HG03439 (cell line): ENCODE measurements around the gene CLRN3.

Experiments
- ATAC-seq: cut with Tn5 transposase; IDR thresholded peaks from one replicate; pipeline ENCODE4 v1.9.1; 2021; ENCODE audit warnings: mild to moderate bottlenecking, moderate library complexity; ENCODE audit not compliant: unreplicated experiment

The CLRN3 gene

DNA sequence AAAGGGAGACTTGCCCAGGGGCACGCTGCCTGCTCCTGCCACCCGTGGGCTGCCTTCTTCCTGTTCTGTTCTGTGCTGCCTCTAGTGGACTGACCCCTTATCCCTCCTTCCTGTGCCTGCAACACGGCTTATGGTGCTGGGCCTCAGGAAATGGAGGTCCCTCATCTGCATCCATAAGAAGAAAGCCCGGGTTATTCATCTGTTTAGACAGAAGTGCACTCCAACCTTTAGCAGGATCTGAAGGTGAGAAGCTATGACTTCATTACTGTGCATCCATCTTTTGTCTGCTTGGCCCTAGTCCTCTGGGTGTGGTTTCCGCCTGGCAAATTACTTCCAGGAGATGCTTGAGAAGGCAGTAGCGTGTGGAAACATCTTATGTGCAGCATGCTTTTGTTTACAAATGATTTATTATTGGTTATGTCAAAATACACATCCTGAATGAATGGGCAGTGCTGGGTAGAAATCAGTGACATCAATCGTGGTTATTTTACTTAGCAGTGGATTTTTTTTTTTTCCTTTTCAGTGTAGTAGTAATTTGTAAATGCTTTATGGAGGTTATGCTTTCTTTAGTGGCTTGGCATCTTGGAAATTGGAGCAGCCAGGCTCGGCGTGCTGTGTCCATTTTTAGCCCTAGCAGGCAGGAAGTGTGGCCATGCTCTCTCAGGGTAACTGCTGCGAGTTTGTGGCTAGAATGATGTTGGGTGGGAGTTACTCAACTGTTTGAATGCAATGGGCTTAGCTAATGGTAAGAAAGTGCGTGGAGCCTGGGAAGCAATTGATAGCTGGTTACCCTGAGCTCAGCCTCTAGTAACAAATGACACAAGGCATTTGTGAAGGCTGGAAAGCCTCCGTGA, 26.9 kb upstream of the CLRN3 start:
- ATAC-seq = no peak

DNA sequence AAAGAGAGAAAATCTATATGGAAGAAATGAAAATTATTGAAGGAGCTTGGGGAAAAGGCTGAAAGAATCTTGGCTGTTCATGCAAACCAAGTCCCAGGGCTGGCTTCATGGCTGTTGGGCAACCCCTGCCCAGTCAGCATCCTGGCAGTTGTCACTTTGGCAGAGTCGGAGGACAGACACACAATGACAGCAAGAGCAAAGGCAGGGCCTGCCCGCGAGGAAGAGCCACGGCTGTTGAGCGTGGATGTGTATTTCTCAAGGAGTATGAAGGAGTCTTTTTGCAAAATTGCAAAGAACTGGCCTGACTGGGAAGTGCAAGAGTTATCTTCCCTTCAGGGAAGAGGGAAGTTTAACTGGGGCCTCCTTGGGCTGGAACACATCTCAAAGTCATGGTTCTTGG, 25.8 kb upstream of the CLRN3 start:
- ATAC-seq = no peak

DNA sequence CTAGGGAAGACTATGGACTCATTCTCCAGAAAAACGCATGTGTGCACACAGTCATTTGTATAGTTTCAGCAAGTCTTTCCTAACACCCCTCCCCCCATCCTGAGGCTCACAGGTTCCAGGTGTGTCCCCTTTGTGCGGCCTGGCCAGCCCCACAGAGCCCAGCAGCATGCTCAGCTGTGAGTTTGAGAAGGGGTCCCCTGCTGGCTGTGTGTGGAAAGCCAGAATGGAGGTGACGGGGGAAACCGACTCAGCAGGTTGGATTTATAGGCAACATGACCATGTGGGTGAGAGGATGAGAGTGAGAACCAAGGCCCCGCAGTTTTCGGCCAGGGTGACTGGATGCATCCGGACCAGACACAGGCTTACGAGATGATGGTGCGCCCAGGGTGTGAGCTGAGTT, 24.1 kb upstream of the CLRN3 start:
- ATAC-seq = no peak

DNA sequence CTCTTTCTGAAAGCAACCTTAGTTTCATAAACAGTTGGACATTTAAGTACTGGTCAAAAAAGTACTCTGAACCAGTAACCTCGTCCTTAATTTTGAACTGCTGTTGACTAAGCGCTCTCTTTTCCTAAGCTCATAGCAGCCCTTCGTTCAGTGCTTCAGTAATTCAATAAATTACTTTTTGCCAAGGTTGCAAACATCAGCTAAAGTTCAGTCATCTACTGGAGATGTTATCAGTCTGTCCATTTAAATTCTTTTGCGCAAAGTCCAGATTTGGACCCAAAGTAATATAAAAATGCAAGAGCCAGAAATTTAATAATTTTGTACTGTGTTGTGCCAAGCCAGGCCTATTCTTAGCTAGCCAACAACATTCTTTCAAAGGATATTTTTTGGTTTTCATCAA, 22.6 kb upstream of the CLRN3 start:
- ATAC-seq = no peak

DNA sequence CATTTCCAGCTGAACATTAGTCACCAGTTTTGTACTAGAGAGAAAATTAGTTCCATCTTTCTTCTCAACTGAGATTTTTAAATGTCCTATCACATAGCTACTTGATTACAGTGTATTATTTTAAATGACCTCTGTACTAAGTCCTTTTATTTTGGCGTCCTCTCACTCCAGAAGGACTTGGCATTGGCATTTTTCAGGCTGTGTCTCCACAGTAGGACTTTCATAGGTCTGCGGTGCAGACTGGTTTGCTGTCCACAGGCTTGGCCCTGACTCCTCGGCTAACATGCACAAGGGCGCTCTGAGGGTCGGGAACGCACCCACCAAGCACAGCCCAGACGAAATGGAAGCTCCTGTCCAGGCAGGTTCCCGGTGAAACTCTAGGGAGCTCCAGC, 20.6 kb upstream of the CLRN3 start:
- ATAC-seq = no peak

DNA sequence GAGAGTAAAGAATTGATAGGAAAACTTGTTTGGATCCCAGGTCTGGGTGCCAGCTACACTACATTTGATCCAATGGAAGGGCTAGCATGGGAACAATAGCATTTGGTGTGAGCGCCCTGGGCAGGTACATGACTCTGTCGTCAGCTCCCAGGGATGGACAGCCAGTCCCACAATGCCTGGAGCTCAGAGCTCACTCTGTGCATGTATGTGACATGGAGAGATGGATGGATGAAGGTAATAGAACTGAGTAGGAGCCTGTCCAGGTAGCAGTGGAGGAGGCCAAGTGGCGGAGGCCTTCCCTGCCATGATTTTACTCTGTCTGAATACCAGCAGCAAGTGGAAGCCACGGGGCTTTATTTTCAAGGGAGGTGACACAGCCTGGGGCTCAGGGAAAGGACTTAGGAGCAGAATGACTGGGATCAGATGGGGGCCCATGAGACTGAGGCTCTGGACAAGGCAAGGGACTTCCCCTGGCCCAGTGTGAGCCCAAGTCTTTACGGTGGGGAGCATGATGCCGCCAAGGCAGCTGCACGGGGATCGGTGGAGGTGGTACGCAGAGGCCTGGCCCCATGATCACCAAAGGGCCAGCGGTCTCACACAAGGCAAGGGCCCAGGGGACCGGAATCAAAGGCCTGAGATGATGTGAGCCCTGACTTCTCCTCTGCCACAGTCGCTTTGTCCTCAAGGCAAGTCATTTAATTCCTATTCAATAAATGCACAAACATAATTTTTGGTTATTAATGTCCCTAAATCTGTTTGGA, 20.0 kb upstream of the CLRN3 start:
- ATAC-seq = no peak

DNA sequence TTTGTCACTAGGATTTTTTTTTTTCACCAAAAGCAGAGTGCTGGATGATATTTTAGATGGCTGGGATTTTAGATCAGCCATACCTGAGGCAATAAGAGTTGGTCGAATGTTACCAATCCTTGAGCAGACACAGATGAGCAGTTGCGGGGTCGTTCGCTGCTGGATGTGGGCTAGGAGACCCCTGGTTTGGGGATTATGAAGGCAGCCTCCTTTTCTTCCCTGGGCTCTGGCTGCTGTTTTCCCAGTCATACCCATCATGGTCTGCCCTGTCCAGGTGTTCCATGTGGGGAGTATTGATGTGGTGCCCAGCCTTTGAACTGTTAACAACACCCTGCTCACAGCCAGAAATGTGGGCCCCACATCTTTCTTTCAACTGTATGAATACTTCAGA, 19.1 kb upstream of the CLRN3 start:
- ATAC-seq = no peak

DNA sequence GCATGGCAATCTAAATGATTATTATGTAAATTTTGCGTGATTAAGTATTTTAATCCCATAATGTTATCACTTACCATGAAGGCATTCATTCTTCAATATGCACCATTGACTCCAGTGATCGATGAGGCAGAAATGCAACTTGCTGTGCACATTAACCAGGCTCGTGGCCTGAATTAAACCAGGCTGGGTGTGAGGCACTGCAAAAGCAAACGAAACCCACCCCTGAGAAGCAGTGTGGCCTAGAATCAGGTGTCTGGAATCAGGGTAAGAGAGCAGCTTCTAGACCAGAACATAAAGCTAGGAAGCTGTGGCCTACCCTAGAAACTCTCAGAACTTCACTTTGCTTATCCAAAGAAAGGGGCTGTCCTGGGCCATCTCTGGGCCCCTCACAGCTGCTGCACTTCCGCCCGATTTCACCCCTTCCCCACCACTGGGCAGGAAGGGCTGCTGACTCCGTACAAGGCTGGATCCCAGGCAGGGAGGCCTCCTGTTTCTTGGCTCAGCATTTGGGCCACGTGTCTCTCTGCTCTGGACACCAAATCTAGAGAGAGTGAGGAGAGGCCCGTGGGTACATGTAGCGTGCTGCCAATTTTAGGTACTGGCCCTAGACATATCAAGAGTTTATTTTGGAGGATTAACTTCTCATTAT, 18.6 kb upstream of the CLRN3 start:
- no peak for ATAC-seq

DNA sequence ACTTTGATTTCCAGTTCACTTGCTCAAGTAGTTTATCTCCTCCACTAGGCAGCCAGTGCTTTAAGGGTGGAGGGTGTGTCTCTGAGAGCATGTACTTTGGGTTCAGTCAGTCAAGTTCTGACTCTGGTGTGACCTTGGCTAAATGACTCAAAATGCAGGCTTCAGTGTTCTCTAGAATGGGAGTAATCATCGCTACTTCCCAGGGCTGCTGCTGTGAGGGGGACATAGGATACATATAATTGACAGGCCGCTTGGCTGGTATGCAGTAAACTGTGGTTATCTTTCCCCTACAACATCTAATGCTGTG, 17.7 kb upstream of the CLRN3 start:
- ATAC-seq = no peak

DNA sequence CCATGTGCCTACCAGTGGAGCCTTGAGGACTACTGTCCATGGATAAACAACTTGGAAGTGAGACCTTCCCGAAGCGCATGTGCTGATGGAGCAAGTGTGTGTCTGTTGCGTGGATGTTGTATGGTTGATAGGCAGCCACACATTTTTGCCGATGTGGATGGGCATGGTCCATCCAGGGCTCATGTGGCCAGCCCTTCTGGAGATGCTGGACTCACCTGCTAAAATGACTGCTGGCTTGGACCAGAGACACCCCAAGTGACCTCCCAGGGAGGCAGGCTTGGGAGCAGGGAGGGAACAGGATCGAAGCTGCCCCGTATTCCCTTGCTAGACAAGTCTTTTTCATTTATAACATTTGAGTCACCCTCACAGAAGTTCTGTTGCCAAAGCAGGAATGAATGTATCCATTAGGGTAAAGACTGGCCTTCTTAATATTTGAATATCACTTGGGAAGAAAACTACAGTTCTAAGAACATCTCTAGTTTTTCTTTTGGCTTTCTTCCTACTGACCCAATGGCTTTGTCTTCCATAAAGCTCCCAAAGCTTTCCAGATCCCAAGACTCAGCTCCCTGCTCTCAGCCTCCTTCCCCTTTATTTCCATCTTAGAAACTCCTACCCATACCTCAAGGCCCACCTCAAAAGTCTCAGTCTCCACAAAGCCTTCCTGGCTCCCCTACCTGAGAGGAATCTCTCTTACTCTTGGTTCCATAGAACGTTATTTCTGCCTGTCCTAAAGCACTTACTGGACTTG, 17.1 kb upstream of the CLRN3 start:
- ATAC-seq = no peak

DNA sequence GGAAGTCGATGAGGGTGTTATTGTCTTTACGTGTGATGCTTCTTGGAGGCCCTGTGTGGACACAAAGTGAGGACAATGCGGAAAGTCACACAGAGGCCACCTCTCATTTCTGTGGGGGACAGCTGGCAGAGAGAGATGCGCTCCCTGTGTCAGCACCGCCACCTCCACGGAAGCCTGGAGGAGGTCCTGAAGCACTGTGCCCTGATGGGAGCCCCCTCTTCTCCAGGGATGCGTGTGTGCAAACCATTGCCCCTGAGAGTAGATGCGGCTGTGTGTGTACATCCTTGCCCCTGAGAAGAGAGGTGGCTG, 16.2 kb upstream of the CLRN3 start:
- ATAC-seq = no peak

DNA sequence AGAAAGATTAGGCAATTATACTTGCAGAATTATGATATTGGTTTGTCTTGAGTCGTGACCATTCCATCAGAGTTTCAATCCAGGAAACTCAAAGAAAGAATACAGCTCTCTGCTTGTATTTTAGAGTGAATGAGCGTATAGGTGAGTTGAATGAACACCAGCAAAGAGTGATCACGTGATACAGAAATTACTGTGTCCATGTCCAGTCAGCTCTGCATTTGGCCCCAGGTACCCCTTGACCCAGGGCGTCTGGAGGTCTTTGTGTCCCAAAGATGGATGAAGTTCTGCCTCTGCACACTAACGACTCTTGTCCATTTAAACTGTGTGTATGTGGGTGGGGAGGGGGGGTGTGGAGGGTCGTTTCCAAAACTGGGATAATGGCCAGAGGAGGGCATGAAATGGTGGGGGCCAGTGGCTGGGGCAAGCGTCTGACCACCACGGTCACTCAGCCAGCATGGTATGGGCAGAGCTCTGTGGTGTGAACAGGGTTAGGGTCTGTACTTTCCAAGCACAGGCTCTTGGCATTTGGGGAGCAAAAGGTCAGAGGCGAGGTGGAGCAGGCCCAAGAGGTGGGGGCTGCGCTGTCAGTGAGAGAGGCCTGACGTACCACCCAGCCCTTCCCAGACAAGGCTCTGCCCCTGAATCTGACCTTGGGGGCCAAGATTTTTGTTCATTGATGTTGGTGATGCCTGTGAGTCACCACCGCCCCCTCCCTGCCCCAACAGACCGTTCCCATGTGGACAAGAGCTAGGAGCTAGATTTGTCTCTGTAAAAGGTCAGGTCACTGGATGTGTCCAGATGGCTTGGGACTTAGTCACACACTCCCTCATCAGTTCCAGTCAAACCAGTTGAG, 15.6 kb upstream of the CLRN3 start:
- ATAC-seq = no peak

DNA sequence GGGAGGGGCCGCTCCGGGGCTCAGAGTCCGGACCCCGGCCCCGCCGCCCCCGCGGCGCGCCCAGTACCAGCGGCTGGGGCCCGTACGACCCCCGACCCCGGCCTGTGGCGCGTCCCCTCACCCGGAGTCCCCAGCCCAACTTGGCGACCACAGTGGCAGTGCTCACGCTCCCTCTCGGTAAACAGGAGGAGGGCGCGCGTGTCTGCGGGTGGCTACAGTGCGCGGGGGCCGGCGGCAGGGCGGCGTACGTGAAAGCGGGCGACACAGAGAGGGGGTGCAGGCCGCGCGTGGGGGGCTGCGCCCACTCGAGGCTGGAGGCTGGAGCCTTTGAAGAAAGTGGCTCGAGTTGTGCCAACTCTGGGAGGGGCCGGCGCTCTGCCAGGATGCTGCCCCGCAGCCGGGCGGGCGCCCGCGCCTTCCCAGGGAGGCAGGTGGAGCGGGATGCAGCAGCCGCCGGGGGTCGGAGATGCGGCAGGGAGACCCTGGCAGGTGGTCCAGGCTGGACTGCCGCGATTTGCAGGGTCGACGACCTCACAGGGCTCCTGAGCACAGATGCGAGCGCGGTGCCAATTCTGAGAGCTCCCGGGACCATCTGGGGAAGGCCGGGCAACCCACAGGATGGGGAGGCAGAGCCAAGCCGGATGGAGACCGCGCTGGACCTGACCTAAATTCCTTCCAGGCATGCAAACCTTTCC, 14.8 kb upstream of the CLRN3 start:
- no peak for ATAC-seq

DNA sequence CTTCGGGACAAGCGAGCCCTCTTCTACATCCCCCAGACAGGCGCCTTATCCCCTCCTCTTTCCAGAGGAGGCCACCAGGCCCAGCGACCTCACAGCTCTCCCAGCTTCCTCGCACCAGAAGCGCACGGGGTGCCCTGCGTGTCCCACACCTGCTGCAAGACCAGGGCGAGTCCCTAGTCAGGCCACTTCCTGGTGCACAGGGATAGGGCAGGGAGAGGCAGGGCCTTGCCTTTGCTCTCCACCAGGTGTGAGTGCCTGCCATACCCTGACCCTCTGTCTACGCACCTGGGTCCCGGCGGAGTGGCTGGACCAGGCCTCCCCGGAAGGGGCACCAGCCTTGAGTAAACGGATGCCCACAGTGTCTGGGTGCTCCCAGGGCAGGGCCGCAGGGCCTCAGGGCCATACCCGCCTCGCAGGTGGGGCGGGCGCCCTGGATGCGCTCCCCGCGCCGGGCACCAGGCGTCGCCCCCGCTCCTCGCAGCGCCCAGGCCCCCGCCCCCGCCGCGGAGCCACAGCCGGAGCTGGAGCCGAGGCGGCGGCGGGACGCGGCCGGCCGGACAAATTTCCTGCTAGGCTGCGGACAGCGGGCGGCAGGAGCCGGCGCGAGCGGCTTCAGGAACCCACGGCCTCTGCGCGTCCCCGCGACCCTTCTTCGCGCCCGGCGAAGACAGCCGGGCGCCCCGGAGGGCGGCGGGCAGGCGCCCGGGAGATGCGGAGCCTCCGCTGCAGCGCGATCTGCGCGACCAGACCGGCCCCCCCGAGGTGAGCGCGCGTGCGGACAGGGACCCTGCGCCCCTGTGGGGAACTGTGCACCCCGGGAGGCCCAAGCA, 14.0 kb upstream of the CLRN3 start, which contains the start of gene PTPRE:
PTPRE (plus strand) TSS at position 556 of the 830 bp plus-strand sequence. CDS start 133,779 bp downstream, outside the sequence.
- peak; percentile 80 for ATAC-seq

DNA sequence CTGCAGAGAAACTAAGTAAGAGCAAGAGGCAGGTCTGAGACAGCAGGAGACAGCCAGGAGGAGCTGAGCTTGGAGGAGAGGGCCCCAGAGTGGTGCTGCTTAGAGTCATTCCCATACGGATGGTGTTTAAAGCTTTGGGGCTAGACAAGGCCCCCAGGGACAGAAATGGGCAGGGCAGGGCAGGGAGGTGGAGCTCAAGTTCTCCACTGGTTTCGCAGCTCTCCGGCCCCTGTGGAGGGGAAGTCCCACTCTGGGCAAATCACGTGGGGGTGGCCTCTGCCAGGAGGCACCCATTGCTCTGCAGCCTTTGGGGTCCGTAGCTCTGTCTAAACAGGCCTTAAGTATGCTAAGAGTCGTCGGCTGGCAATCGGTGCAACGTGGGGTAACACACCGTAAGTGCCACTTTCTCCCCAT, 13.1 kb upstream of the CLRN3 start:
- ATAC-seq = no peak

DNA sequence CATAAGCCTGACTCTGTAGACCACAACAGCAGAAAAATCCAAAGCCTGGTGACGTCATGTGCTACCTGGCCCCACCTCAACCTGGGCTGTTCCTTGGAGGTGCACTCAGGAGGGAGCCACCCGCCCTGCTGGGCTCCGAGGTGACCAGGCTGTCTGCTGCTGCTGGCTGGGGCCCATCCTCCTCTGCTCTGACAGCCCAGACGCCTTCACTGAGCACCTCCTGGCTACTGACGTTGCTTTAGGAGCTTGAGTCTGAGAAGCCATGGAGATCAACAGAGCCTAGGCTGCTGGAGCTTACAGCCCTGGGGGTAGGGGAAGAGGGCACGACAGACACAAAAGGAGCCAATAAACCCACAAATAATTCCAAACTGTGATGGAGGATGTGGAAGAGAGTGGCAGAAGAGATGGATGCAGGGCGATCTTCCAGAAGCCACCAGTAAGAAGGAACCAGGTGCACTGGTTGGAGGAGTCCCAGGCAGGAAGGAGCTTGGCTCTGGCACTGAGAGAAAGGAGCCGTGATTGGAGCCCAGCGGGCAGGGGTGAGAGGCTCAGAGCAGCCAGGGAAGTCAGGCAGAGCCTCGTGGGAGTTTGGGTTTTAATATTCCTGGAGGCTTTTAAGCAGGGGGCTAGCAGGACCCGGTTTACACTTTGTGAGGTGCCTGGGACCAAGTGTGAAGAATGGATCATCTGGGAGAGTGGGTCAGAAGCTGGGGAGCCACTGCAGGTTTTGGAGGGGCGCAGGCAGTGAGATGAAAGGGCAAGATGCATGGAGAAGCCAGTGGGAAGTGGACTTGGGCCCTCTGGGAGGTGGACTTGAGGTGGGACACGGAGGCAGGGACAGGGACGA, 12.5 kb upstream of the CLRN3 start:
- ATAC-seq = no peak

DNA sequence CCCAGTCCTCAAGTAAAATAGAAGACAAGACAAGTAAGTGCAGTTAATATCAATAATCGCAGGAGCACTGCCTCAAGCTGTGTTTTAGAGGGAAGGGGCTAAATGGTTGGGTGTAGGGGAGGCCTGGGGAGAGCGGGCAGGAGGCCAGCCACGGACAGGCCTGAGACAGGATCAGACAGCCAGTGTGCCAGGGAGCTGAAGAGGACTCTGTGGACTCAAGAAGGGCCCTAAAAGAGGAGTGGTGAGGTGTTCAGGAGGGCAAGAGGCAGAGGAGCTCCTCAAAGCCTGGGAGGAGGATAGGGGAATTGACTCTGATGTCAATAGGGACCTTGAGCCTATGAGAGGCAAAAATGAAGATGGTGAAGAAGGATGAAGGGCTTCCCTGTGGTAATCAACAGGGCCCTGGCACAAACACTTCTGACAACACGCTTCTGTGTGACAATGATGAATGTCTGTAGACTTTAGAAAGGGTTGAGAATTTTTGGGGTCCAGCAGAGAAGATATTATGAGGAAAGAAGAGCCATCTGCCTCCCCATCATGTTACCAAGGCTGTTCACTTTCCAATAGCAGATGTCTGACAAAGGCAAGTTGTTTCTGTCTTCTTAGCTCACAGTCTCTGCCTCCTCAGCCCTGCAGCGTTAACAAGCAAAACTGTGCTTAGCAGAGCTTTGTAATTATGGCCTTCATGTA, 11.7 kb upstream of the CLRN3 start:
- no peak for ATAC-seq

DNA sequence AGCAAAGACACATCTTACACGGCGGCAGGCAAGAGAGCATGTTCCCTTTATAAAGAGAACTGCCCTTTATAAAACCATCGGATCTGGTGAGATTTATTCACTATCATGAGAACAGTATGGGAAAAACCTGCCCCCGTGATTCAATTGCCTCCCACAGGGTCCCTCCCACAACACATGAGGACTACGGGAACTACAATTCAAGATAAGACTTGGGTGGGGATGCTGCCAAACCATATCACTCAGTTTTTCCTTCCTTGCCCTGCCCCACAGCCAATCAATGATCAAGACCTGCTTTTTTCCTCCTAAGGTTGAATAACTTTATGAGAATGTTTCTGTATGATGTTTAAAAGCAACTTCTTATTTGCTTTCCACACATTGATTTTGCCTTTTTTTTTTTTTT, 11.0 kb upstream of the CLRN3 start:
- no peak for ATAC-seq
